GM19351 (cell line): ENCODE data around the gene PPARG.
"Not testable (repeated sequence)": the region's sequence is repeated elsewhere in the genome, so short reads cannot be mapped to it uniquely, and the experiment has no call there.

Experiments used
- ATAC-seq: cut with Tn5 transposase; IDR thresholded peaks from one replicate; pipeline ENCODE4 v1.9.1; 2021; ENCODE audit warnings: mild to moderate bottlenecking, moderate library complexity; ENCODE audit not compliant: unreplicated experiment

PPARG gene

DNA sequence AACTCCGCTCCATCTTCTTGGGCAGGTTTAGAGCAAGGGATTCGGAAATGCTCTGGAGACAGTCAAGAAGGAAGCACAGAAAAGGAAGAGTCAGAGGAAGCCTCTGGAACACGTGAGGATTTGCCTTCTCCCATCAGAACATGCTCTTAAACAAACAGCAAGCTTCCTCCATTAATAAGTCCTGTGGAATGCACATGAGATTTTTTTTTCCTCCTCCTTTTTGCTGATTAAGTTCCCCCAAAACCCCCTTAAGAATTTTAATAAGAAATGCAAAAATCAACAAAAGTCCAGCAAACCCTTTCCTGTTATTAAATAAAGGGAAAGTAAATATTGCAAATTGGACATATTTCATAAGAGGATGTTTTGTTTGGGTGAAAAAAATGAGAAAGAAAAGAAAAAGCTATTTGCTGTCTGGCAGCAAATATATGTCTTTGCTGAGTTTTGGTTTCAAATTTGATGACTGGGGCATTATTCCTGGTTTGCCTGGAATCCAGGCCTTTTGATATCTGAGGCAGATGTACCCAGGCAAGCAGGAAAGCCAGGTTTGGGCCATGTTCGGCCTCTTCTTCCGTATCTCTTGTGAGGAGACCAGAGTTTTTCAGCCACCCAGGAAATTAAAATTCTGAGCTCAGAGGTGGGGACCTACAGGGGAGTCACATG, 187.5 kb downstream of the PPARG start:
- no peak for ATAC-seq

DNA sequence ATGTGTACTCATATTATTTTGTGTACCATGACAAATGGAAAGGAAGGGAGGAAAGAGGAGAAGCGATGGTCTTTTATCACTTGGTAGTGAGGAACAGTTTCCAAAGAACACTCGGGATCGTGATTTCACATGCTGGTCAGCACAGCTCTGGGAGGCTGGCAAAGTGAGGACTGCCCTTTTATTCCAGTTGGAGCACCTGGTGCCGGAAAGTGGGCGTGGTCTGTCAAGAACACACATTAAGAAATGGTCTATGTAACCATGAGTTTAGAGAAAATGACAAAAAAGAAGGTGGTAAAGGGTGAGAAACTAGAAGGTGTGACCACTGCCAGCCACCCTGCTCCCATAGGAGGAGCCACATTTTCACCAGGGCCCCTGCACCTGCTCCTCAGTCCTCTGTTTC, 188.4 kb downstream of the PPARG start:
- ATAC-seq: no peak

DNA sequence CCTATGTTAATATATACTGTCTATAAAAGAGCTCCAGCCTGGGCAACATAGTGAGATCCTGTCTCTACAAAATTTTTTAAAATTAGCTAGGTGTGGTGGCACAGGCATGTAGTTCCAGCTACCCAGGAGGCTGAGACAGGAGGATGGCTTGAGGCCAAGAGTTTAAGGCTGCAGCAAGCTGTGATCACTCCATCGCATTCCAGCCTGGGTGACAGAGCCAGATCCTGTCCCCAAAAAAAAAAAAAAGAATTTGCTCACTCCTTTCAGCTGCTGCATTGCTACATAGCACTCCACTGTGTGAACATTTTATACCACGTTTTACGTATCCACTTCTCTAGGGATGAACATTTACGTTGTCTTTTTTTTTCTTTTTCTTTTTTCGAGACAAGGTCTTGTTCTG, 189.5 kb downstream of the PPARG start:
- no peak for ATAC-seq

DNA sequence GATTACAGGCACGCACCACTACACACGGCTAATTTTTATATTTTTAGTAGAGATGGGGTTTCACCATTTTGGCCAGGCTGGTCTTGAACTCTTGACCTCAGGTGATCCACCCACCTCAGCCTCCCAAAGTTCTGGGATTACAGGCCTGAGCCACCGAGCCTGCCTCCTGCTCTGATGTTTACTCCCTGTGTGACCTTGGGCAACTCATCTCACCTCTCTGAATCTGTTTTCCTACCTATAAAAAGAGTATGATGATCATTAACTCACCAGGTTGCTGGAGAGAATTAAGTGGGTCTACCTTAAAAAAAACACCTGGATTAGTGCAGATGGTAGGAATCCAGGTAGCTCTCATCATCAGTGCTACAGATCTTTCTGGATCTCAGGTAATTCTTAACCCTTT, 190.3 kb downstream of the PPARG start:
- ATAC-seq: not testable (repeated sequence)

DNA sequence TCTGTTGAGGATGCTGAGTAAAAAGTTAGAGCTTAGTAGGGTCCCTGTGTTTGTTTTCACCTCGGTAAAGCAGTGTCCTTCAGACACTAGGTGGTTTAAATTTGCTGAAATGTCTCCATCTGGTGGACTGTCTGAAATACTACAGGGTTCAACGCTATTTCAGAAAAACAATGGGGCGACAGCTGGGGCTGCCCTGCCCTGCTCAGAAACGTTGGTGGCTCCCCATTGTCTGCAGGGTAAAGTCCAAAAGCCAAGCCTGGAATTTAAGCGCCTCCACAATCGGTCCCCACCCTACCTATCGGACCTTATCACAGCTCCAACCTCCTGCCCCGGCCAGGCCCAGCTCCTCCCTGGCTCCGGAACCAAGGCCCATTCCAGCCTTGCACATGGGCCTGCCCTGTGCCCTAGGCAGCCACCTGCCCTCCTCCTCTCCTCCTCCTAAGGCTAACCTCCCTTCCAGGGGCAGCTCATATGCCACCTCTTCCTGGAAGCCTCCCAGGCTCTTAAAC, 191.1 kb downstream of the PPARG start:
- ATAC-seq: peak; percentile 38

DNA sequence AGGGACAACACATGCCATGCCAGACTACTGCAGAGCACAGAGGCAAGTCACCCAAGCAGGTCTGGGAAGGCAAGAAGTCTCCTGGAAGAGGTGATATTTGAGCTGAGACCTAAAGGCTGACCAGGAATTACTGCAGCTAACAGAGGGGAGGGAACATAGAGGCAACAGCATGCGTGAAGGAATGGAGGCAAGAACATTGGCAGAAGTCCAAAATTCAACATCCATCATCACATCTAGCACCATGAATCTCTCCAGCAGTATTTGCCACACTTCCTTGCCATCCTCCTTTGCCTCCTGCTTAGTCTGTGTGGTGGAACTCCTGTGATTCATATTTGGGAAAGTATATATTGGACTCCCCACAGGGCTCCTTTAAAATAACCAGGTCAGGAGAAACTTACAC, 194.5 kb downstream of the PPARG start:
- no peak for ATAC-seq

DNA sequence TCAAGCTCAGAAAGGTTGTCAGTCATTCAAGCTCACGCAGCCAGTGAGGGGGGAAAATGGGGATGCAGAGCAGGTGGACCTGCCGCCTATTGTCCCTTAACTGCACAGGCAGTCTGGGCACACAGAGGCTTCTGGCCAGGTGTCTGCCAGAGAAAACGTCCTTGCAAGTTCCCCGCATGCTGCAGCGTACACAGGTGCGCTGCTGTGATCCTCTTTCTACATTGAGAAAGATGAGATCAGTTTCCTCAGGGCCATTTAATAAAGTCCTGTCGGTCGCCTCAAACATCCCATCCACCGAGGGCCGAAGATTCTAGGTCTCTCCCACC, 195.0 kb downstream of the PPARG start:
- no peak for ATAC-seq
